Colonic mucosa (tissue), 4 donors: ENCODE results near the gene ATE1. TPM values are rescaled to one million over a fixed set of nuclear protein-coding genes. Genes with fewer than 3 reads are reported as not detected.

ENCODE experiments used
- DNase-seq: peaks from one replicate; pipeline ENCODE4 v3.0.0-alpha.2; 2020
- H3K27ac ChIP-seq: fragments of 200-600 bp; one replicate; pipeline ENCODE4 v1.8.0; 2021
- H3K27me3 ChIP-seq: fragments of 200-600 bp; one replicate; pipeline ENCODE4 v1.8.0; 2021
- H3K36me3 ChIP-seq: fragments of 200-600 bp; one replicate; pipeline ENCODE4 v1.8.0; 2021
- H3K4me1 ChIP-seq: fragments of 200-600 bp; one replicate; pipeline ENCODE4 v1.8.0; 2021; ENCODE audit warnings: mild to moderate bottlenecking
- H3K4me3 ChIP-seq: fragments of 200-600 bp; one replicate; pipeline ENCODE4 v1.8.0; 2021
- H3K9ac ChIP-seq, 2 donors: one replicate each; pipeline ENCODE4 v1.7.0; 2013; ENCODE audit warnings: control low read depth in 2 of 2, low read depth in 2 of 2, low read length in 2 of 2
- H3K9me3 ChIP-seq: fragments of 200-600 bp; one replicate; pipeline ENCODE4 v1.8.0; 2021
- CTCF ChIP-seq: fragments of 200-600 bp; IDR thresholded peaks from one replicate; pipeline ENCODE4 v1.8.0; 2022; ENCODE audit warnings: antibody characterized with exemption, mild to moderate bottlenecking
- intact Hi-C: fragments of 100-400 bp; cut with DNase I; formaldehyde crosslinking; loops from one replicate; pipeline ENCODE4 v1.14.1; 2022
- total RNA-seq, 2 donors: library from RNA; stranded (reverse); fragmentation: NEBNext Ultra II Directional in 1 of 2; extraction: Animal tissue kit (Norgen Biotek cat#: 25700) in 1 of 2; gene quantifications; one replicate each; pipeline ENCODE4 v1.2.1, GENCODE V29; 2021
- donor health status: healthy.
- donor health status: DM: no; HTN: no; CAD: no.
- donor health status: DM: no; HTN: no; CAD: no.

Gene ATE1
- total RNA-seq, 2 donors from 2014 or later, result 32.9 to 78.0 TPM

GRCh38 chr10:121732172-121732571 lies 195.7 kb downstream of the ATE1 start:
- intact Hi-C loops, result loop anchor here (2.0 to 10.0 kb wide), 2 partner anchors 117 to 791 kb away; no protein-coding TSS in a partner anchor
- H3K27ac ChIP-seq, result no peak overlapping the region

GRCh38 chr10:121724282-121724681 lies 203.5 kb downstream of the ATE1 start:
- no peaks in the 10 kb centered on the region for H3K27me3 ChIP-seq
- no peak for DNase-seq
- no peaks in the 10 kb centered on the region for H3K4me1 ChIP-seq
- no peaks in the 10 kb centered on the region for H3K36me3 ChIP-seq
- H3K4me3 ChIP-seq, result no peak overlapping the region
- no peak for TF ChIP-seq CTCF
- H3K9ac ChIP-seq, result no peak overlapping the region
- H3K27ac ChIP-seq, result no peak overlapping the region
- no peaks in the 10 kb centered on the region for H3K9me3 ChIP-seq
- intact Hi-C loops, result no loop called here

More at GRCh38 chr10:121732172-121732571, 195.7 kb downstream of the ATE1 start:
- Histone ChIP-seq H3K4me3 (no peak overlapping the region), H3K27me3 (peaks cover 10% of the 10 kb centered on the region), H3K9ac (no peak overlapping the region), H3K4me1 (no peaks in the 10 kb centered on the region), H3K9me3 (no peaks in the 10 kb centered on the region), H3K36me3 (no peaks in the 10 kb centered on the region)
- no peak for DNase-seq
- no peak for TF ChIP-seq CTCF

- DNase-seq, result no peak
- Histone ChIP-seq H3K9ac (no peak overlapping the region), H3K27ac (no peak overlapping the region), H3K36me3 (no peaks in the 10 kb centered on the region), H3K27me3 (no peaks in the 10 kb centered on the region), H3K4me3 (no peak overlapping the region), H3K9me3 (no peaks in the 10 kb centered on the region), H3K4me1 (no peaks in the 10 kb centered on the region)
- TF ChIP-seq CTCF, result no peak
- intact Hi-C loops, result no loop called here
Observed at GRCh38 chr10:121722665-121723064, 205.2 kb downstream of the ATE1 start.

GRCh38 chr10:121721257-121721656 lies 206.6 kb downstream of the ATE1 start:
- no peaks in the 10 kb centered on the region for H3K4me1 ChIP-seq
- no peak for TF ChIP-seq CTCF
- no peak overlapping the region for H3K4me3 ChIP-seq
- H3K27ac ChIP-seq, result no peak overlapping the region
- H3K9me3 ChIP-seq, result no peaks in the 10 kb centered on the region
- no peaks in the 10 kb centered on the region for H3K36me3 ChIP-seq
- no peaks in the 10 kb centered on the region for H3K27me3 ChIP-seq
- no peak overlapping the region for H3K9ac ChIP-seq
- DNase-seq, result no peak
- intact Hi-C loops, result no loop called here

GRCh38 chr10:121715969-121716368 lies 211.9 kb downstream of the ATE1 start:
- Histone ChIP-seq H3K4me3 (no peak overlapping the region), H3K27me3 (no peaks in the 10 kb centered on the region), H3K4me1 (no peaks in the 10 kb centered on the region), H3K9me3 (no peaks in the 10 kb centered on the region), H3K36me3 (no peaks in the 10 kb centered on the region), H3K9ac (no peak overlapping the region), H3K27ac (no peak overlapping the region)
- TF ChIP-seq CTCF, result no peak
- intact Hi-C loops, result no loop called here
- no peak for DNase-seq
